ENCODE results near the gene LRRC46. TPM values are rescaled to one million over a fixed set of nuclear protein-coding genes. Genes with fewer than 3 reads are reported as not detected.

LRRC46 gene
- total and polyA plus RNA-seq, 2 of the 13 experiments (the other 11 are each of a cell fraction or from before 2014, with no cell fraction given), result 0.09 TPM

- Histone ChIP-seq H3K79me2 (ENCODE audit: insufficient read depth, low read length) (no peaks in the 10 kb centered on the region), H3K27ac (ENCODE audit: extremely low read length, insufficient read depth, low read length) (no peak overlapping the region), H3K4me3 (replicated peaks in 1 of 3; ENCODE audit: insufficient read depth in 1 of 3, low read depth in 2 of 3, low read length in 3 of 3) (no peak overlapping the region), H3K4me1 (ENCODE audit: insufficient read depth, low read length) (peaks cover 3% of the 10 kb centered on the region), H3K9me3 (ENCODE audit: low read length) (no peaks in the 10 kb centered on the region), H3K9ac (ENCODE audit: insufficient read depth, low read depth, low read length) (no peak overlapping the region), H2AFZ (ENCODE audit: low read length) (no peak overlapping the region), H3K27me3 (ENCODE audit: control insufficient read depth in 1 of 2, insufficient read depth in 2 of 2, low read length in 2 of 2) (peaks cover 5 to 26% of the 10 kb centered on the region in 2 experiments), H3K36me3 (replicated peaks in 1 of 2; ENCODE audit: control insufficient read depth in 1 of 2, insufficient read depth in 2 of 2, low read length in 2 of 2) (no peaks in the 10 kb centered on the region), H4K20me1 (ENCODE audit: insufficient read depth, low read length) (no peaks in the 10 kb centered on the region), H3K4me2 (ENCODE audit: low read depth, low read length) (no peak overlapping the region)
- TF ChIP-seq GPN1 (CRISPR knock-in tag; IDR thresholded peaks at IDR 0.05; ENCODE audit: borderline replicate concordance), result no peak
- TF ChIP-seq CENPBD1 (CRISPR knock-in tag; IDR thresholded peaks at IDR 0.05; ENCODE audit: borderline replicate concordance, low read depth), result no peak
- TF ChIP-seq TOE1 (CRISPR knock-in tag; IDR thresholded peaks at IDR 0.05), result no peak
- no peak for TF ChIP-seq FLYWCH1 (CRISPR knock-in tag; IDR thresholded peaks at IDR 0.05)
- no peak for TF ChIP-seq PRDM15 (CRISPR knock-in tag; IDR thresholded peaks at IDR 0.05)
- TF ChIP-seq, protein P1, sequence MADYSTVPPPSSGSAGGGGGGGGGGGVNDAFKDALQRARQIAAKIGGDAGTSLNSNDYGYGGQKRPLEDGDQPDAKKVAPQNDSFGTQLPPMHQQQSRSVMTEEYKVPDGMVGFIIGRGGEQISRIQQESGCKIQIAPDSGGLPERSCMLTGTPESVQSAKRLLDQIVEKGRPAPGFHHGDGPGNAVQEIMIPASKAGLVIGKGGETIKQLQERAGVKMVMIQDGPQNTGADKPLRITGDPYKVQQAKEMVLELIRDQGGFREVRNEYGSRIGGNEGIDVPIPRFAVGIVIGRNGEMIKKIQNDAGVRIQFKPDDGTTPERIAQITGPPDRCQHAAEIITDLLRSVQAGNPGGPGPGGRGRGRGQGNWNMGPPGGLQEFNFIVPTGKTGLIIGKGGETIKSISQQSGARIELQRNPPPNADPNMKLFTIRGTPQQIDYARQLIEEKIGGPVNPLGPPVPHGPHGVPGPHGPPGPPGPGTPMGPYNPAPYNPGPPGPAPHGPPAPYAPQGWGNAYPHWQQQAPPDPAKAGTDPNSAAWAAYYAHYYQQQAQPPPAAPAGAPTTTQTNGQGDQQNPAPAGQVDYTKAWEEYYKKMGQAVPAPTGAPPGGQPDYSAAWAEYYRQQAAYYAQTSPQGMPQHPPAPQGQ (CRISPR knock-in tag; IDR thresholded peaks at IDR 0.05; ENCODE audit: borderline replicate concordance), result no peak
- intact Hi-C loops (cut with micrococcal nuclease; ENCODE audit: unreplicated experiment), result no loop called here
- DNase-seq (ENCODE audit: low spot score) (no peak), FAIRE-seq (no peak), ATAC-seq (no peak)
- no TSS peak for BruUV-seq (replicated peaks)
- ChIA-PET CTCF (ENCODE audit: low intra/inter-chr PET ratio, low total read pairs) (no interaction called here), POLR2A (no interaction called here)
- in situ Hi-C loops (cut with HindIII; ENCODE audit: extremely low pct_ligation_motif_present, low pct_unique_long_range_greater_than_20kb), result no loop called here
- WGBS (ENCODE audit: low lambda C conversion rate), result 47% methylated on average over 11 of the region's 11 CpGs
Observed at GRCh38 chr17:47867813-47868533, 36.5 kb downstream of the LRRC46 start.

Data from HepG2 (cell line).